GM21390 (cell line): Measurements from ENCODE around the gene PALD1.

ENCODE experiments used
- ATAC-seq: cut with Tn5 transposase; IDR thresholded peaks from one replicate; pipeline ENCODE4 v1.9.1; 2021; ENCODE audit not compliant: unreplicated experiment

PALD1 gene

DNA sequence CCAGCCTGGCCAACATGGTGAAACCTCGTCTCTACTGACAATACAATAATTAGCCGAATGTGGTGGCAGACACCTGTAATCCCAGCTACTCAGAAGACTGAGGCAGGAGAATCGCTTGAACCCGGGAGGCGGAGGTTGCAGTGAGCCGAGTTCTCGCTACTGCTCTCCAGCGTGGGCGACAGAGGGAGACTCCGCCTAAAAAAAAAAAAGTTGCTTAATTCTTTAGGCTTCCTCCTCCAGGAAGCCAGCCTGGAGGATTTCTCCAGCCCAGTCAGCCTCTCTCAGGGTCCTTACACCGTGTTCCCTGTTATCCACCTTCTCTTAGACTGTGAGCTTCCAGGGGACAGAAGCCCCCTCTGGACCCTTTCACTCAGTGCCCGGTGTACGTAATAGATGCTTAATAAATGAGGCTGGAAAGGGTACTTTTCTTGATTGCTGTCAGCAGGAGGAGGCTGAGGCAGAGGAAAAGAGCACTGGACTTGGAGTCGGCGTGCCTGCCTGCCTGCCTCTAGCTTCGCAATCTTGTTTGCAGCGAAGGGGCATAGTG is 20.7 kb upstream of the PALD1 start:
- no peak for ATAC-seq

DNA sequence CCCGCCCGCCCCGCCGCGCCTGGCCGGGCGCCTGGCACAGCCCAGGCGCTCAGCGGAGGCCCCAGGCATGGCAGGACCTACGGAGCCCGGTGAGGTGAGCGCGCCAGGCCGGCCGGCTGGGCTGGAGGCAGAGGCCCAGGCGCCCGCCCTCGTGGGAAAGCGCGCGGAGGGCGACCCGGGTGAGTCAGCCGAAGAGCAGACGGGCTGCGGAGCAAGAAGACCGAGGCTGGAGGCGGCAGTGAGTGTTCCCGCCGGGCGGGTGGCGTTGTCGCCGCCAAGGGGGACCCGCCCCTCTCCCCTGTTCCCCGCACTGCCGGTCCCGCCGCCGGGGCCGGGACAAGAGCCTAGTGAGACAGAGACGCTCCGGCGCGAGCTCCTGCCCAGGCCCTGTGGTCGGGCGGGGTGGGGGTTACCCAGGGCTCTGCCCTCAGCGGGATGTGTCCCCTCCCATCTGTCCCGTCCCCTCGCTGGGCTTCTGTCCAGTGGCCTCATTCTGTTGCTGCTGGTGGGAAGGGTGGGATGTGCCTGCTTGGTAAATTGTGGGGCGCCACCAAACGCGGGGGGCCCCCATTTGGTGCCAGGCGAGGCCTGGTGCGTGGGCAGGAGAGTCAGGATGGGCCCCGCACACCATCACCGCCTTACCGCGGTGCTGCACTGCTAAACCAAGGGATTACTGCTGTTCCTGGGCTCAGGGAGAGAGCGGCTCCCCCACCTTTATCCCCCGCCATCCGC is 20.1 kb upstream of the PALD1 start:
- no peak for ATAC-seq

DNA sequence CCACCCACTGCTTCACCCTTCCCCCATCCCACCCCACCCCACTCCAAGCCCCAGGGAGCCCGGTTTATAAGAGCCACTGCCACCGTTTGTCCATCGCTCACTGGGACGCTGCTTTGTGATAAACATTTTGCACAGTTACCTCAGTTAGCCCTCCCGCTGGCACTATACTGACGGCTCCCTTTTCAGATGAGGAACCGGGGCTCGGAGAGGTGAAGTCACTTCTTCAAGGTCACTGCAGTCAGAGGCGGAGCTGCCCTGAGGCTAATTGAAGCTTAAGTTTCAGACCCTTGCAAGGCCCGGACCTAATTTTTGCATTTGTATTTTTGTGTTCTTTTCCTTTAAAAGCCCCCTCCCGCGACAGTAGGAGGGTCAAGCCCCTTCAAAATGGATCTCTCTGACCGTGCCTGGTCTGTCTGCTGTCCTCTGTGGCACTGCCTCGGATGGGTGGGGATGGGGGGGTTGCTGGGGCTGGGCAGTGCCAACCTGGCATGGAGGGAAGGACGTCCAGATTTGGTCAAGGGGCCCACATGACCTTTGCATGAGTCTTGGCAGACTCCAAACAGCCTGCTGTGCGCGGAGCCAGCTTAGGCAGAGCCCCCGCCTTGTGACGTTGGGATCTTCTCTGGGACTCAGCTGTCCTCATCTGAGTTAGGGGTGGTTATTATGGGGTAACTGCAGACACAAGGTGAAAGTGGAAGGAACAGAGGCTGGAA is 19.4 kb upstream of the PALD1 start:
- no peak for ATAC-seq

DNA sequence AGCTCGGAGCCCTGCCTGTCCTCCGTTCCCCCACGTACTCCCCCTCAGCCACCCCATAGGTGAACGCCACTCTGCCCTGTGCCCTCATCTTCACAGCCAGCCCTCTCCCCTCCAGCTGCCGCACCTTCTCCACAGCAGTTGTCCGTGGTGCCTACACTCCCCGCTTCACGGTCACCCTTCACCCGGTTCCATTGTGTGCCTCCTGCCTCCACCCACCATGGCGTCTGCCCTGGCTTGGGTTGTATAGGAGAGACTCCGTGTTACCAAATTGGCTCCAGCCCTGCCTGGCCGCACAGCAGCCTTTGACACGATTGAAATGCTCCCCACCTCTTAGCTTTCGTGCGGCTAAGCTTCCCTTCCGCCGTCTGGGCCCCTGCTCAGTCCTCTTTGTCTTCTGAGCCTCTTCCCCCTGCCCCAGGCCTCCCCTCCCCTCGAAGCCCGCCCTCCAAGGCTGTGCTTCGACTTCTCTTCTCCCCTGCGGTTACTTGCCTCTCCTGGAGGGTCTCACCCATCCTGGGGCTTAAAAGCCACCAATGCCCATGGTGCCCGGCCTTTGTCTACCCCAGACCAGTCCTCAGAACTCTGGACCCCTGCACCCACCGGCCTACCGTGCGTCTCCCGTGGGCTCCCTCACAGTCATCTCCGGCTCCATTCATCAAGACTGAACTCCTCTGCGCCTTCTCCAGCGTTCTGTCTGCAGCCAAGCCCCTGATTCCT is 18.6 kb upstream of the PALD1 start:
- no peak for ATAC-seq

DNA sequence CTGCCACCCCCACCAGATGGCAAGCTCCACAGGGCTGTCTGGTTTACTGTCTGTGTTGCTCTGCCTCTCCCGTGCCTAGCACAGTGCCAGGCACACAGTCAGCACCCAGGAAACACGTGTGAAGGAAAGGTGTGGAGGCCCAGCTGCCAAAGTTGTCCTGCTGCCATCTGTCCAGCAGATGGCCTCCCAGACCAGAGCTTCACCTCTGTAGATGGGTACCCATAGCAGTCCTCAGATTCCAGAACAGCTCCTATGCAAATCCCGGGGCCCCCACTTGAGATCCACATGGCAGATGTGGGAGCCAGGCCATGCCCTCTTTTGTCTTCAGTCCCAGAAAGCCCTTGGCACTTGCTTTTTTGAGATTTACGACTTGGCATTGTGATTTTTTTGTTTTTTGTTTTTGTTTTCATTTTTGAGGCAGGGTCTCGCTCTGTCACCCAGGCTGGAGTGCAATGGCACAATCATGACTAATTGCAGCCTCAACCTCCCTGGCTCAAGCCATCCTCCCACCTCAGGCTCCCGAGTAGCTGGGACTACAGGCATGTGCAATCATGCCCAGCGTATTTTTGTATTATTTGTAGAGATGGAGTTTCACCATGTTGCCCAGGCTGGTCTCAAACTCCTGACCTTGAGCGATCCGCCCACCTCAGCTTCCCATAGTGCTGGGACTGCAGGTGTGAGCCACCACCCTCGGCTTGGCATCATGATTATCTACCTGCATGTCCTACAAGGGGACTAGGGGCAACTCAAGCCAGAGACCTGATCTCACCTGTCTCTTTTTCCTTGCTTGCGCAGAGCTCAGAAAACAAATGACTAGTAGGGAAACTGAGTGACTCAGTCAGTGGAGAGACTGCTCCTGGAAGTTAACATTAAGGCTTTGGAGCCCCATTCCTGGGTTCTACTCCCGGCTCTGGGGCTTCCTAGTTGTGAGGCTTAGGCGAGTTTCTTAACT is 16.9 kb upstream of the PALD1 start:
- ATAC-seq: no peak

DNA sequence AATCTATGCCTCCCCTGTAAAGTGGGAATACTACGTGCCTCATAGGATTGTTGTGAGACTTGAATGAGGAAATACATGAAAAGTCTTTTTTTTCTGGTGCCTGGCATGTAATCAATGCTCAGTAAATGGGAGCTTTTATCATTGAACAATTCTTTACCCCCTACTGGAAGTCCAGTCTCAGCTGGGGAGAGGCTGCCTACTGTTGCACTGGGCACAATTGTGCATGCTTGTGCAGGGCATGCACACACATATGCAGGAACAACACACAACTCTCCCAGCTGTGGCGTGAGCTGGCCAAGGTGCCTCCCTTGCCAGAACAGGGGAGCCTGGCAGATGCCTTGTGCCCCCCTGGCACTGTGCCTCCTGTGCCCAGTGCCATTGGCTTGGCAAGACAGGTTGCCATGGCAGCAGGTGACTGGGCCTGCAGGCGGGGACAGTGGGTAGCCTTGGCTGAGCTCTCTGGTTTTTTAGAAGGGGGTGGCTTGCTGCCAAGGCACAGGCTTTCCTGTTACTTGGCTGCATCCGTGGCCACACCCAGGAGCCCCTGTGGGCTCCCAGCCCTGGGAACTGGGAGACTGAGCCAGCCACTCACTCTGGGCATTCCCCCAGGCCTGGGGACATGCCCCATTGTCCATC is 16.1 kb upstream of the PALD1 start:
- ATAC-seq: no peak

DNA sequence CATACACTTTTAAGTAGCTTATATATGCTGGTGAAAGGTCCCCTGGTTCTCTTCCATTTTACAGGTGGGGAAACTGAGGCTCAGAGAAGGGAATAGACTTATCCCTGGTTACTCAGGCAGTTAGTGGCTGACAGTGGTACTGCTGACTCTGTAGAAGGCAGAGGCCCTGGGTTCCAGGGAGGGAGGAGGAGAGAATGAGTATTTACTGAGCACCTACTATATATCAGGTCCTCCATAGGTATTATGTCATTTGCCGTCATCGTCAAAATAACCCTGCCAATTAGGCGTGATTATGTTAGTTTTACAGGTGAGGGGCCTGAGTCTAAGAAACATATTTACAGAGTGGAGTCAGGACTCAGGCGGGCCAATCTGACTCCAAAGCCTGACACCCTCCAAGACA is 13.3 kb upstream of the PALD1 start:
- no peak for ATAC-seq

DNA sequence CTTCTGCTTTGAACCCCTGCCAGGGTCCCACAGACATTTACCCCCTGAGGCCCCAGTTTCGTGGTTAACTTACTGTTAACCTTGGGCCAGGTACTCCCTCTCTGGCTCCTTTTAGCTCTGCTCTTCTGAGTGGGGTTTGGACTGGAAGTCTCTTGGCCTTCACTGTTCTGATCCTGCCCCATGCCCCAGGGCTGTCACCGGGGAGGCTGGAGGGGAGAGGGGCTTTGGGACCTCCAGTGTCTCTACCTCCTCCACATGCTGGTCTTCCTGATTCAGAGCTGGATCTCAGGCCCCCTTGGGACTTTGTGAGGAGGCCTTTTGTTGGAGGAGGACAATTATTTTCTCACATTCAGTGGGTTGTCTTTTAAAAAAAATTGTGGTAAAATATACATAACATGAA is 12.7 kb upstream of the PALD1 start:
- no peak for ATAC-seq

DNA sequence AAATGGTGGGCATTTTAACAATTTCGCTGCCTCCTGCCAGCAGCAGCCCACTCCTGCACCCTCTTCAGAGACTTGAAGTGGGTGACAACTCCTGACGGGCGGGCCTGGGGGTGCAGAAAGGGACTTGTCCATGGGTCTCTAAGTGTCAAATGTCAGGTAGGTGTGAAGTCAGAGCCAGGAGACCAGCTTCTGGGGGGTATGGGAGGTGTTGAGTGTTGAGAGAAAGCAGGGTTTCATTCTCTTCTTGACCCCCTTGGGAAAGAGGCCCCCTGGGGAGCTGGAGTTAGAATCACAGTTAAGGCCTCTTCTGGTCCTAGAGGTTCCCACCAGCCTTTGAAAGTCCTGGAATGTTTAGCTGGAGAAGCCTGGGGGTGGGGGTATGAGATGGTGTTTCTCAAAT is 11.6 kb upstream of the PALD1 start:
- no peak for ATAC-seq

DNA sequence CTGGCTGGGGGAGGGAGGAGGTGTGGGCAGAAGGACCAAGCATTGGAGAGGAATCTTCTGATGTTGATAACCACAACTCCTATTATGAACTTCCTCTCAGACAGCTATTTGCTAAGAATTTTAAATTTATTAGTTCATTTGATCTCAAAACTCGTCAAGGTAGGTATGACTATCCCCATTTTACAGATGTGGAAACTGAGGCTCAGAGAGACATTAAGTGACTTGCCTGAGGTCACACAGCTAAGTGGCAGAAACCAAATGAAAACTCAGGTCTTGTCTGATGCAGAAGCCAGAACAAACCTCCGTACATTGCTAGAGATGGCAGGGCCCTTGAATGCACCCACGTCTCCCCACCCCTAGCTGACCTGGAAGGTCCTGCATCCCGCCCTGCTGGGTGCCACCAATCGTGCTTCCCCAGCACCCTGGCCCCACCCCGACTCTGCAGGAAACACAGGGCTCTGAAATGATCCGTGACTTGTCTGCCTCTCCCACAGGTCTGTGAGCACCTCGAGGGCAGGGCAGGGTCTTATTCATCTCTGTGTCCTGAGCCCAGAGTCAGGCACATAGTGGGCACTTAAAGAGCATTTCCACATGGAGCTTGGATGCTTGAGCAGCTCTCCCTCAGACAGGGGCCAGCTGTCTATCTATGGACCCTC is 5.6 kb upstream of the PALD1 start:
- no peak for ATAC-seq

DNA sequence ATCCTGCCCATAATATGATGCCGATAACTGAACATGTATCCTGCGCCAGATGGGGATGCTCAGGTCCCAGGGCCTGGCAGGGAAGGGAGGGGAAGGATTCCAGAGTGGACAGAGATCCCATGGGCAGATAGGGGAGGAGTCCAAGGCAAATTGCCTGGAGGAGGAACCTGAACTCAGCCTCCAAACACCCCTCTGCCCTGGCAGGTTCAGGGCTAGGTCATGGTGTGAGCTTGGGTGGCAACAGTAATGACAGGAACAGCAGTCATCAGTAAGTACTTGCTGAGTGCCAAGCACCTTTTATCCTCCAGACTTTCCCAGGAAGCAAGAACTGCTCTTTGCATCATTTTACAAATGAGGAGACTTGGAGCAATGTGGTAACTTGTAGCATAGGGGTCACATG is 3.8 kb upstream of the PALD1 start:
- no peak for ATAC-seq

DNA sequence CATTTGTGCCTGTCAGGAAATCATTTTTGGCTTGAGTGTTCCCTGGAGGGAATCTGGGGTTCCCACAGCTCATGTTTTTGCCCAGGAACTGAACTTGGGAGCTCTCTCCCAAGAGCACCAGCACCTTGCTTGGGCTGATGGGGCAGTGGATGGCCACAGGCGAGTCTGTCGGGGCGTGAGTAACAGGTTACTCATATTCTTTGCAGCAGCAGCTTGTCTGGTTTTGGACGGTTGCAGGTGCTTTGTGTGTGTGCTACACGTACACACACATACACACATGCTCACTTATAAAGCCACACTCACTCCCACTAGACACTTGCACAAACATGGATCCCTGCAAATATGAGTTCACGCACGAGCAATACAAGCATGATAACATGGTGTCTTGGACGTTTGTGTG is 2.9 kb upstream of the PALD1 start:
- ATAC-seq: no peak

DNA sequence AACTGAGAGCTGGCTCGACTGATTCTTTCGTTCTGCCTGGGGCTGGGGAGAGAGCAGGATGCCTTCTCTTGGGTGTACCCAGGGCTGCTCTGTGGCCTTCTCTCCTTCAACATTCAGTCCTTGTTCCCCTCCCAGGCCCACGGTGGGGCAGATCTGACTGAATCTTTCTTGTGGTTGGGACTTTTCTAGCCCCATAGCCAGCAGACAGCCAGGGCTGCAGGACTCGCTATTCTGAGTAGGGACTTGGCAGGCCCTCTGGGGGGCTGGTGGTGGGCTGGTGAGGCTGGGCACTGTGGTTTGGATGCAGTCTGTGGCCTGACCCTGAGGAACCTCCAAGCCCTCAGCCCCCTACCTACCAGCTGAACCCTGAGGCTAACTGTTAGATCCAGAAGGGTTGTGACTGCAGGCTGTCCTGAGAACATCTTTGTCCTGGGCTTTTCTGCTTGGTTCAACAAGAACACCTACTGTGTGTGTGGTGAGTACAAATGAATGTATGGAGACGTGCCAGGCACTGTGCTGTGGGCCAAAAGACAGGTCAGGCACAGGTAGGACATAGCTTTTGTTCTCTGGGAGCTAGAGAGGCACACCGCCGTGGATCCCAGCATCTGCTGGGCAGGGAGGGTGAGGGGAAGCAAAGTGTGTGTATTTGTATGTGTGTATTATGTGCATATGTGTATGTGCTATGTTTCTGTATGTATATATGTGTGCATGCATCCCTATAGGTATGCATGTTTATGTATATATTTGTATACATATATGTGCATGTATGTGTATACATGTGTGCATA is 2.1 kb upstream of the PALD1 start:
- ATAC-seq: no peak

DNA sequence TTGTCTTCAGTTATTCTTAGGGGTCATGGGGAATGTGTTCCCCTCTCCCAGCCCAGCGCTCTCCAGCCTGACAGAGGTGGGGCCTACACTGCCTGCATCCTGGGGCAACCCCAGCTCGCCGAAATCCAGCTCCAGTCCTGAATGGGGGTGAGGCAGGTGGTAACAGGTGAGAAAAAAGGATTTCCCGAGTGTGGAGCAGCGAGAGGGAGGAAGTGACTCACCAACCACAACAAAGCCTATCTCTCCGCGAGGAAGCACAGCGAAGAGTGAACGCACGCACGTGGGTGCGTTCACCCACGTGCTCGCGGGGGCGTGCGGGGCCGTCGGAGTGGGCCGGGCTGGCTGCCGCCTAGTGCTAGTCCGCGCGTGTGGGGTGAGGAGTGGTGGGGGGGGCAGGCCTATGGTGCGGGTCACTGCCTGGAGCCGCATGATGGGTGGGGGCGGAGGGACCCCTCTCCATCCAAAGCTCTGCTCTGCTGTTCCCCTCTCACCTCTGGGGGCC is 855 bp upstream of the PALD1 start:
- ATAC-seq: no peak

DNA sequence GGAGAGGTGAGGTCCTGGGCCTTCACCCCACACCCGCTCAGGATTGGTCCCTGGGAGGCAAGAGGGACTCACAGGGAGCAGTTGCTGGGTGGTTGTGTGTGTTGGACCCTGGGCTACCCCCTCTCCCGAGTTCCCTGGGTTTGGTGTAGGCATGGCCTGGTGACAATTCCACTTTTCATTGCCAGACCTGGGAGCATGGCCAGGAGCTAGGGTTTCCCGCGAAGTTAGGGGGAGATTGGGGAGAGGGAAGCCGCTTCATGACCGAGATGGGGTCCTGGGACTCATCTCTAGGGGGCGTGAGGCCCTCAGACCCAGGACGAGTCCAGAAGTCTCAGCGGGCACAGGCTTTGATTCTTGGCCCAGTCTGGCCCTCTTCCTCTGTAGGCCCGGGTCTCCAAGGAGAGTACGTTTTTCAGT is 606 bp downstream of the PALD1 start:
- ATAC-seq: no peak

DNA sequence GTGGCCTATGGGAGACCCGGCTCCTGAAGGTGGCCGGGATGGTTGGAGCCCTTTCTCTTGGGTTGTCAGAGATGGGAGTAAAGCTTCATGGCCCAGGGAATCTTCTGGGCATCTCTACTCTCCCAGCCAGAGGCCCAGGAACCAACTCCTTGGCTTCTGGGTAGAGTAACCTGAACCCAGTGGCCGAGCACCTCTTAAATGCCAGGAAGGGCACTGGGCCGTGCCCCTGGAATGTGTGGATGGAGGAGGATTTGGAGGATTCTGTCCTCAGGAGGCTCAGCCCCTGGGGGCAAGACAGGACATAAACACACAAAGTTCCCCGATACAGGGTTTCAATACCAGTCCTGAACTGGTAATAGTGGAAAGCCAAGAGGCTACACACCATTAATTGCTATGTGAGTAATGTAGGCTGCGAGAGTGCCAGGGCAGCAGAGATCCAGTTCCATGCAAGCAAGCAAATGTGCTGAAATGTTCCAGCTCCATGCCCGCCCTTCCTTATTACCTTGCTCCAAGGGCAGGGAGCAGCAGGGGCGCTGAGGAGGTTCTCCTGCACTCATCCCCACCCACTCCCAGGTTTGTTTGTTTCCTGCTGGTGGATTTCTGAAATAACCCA is 1.2 kb downstream of the PALD1 start:
- no peak for ATAC-seq

DNA sequence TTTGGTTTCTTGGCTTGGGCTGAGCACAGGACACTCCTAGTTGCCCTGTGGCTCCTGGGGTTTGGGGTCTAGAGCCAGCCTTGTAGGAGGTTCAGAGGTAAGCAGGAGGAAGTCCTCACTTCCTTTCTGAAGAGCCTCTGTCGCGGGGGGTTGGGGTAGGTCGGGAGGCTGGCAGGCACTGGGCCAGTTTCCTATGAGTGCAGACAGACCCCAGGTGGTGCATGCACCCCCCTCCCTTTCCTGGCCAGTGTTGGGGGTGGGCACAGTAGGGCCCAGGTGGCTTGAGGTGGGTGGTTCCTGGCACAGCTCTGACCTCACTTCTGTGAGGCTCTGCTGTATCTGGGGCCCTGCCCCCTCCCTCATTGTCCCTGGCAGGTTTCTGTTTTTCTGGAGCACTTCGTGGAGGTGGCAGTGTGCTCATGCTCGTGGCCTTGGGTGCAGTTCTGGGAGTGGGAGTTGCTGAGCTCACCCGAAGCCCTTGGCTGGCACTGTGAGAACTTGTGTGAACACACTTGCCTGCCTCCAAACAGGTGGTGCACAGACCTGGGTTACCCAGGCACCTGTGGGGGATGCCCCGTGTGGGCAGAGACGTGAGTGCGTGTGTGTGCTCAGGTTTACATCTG is 1.8 kb downstream of the PALD1 start:
- ATAC-seq: no peak

DNA sequence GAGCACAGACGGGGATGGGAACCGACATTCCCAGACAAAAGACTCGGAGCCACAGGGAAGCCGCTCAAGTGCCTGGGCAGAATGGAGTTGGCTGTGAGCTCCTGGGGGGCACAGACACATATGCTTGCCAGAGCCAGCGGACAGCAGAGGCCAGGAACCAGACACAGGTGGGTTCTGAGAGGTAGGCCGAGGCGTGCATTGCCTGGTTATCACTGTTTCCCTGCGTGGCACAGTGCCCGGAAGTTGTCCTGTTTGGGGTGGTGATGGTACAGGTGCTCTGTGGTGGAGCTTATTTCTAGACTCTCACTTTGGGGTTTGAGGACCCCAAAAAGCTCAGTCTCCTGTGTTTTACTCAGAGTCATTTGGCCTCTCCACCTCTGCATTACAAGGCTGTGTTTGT is 2.5 kb downstream of the PALD1 start:
- no peak for ATAC-seq
